NB4 (cell line): ENCODE results near the gene BACH1.

Source experiments
- DNase-seq: peaks from one replicate; pipeline ENCODE4 v3.0.0; 2010; ENCODE audit warnings: low read depth
- H3K4me3 ChIP-seq: one replicate; pipeline ENCODE4 v1.5.1; 2011; ENCODE audit warnings: mild to moderate bottlenecking, low read depth, low read length, moderate library complexity
- CTCF ChIP-seq: IDR thresholded peaks from one replicate; pipeline ENCODE4 v1.5.1; 2012; ENCODE audit warnings: low read depth, low read length
- MAX ChIP-seq: IDR thresholded peaks from 2 replicates; pipeline ENCODE4 v1.6.1; 2011; ENCODE audit warnings: low read depth, low read length
- MYC ChIP-seq: IDR thresholded peaks from 2 replicates; pipeline ENCODE4 v1.6.1; 2011; ENCODE audit warnings: low read depth, low read length
- POLR2A ChIP-seq: IDR thresholded peaks from 2 replicates; pipeline ENCODE4 v1.6.1; 2011; ENCODE audit warnings: mild to moderate bottlenecking; ENCODE audit not compliant: insufficient read length; ENCODE audit errors: extremely low read depth

Gene BACH1

DNA sequence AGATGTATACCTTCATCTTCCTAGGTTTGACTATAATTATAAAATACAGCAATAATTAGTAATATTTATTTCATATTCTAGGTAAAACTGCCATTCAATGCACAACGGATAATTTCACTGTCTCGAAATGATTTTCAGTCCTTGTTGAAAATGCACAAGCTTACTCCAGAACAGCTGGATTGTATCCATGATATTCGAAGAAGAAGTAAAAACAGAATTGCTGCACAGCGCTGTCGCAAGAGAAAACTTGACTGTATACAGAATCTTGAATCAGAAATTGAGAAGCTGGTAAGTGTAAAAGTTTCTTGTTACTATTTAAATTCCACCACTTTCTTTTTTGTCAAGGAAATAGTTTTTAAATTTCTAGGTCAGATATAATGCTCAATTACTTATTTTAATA lies 30.7 kb downstream of the BACH1 start:
- no peak for TF ChIP-seq MYC
- no peak for TF ChIP-seq CTCF
- TF ChIP-seq POLR2A, result no peak
- TF ChIP-seq MAX, result no peak
- no peak for DNase-seq
- H3K4me3 ChIP-seq, result no peak overlapping the region

DNA sequence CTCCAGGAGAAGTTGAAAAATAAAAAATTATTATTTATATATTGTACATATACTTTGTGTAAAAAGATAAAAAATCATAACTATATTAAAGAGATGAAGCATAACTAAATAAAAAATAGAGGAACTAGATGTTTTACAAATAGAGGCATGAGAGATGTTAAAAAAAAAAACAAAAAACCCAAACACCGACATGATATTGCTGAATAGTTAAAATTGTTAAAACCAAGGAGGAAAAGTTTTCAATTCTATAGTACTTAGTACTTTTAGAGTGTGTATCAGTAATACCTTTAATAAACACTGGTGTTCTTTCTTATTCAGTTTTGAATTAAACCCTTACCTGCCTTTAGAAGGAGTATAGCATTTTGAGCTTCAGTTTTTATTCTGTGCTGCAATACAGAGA lies 32.1 kb downstream of the BACH1 start:
- no peak overlapping the region for H3K4me3 ChIP-seq
- no peak for TF ChIP-seq POLR2A
- no peak for DNase-seq

GRCh38 chr21:29332461-29333362 lies 34.0 kb downstream of the BACH1 start:
- TF ChIP-seq CTCF, result no peak
- TF ChIP-seq MAX, result no peak
- no peak for TF ChIP-seq POLR2A
- TF ChIP-seq MYC, result no peak
- no peak overlapping the region for H3K4me3 ChIP-seq
- no peak for DNase-seq

DNA sequence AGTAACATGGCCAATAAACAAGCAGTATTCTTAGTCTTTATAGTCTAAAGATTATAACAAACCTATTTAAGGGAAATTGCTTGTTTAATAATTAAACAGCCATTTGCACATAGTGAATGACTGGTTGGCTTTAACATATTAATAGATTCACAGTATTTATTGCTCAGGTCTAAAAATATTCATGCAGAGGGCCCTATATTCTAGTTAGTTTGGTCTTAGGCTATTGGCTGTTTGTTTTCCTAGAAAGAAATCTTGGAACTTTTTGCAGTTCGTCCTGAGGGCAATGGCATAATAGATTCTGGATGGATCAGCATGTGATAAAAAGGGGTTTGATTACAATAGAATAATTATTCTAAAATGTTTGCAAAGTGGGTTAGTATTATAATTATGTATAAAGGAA lies 34.7 kb downstream of the BACH1 start:
- H3K4me3 ChIP-seq, result no peak overlapping the region
- TF ChIP-seq POLR2A (no peak), MAX (no peak), MYC (no peak)
- DNase-seq, result no peak

DNA sequence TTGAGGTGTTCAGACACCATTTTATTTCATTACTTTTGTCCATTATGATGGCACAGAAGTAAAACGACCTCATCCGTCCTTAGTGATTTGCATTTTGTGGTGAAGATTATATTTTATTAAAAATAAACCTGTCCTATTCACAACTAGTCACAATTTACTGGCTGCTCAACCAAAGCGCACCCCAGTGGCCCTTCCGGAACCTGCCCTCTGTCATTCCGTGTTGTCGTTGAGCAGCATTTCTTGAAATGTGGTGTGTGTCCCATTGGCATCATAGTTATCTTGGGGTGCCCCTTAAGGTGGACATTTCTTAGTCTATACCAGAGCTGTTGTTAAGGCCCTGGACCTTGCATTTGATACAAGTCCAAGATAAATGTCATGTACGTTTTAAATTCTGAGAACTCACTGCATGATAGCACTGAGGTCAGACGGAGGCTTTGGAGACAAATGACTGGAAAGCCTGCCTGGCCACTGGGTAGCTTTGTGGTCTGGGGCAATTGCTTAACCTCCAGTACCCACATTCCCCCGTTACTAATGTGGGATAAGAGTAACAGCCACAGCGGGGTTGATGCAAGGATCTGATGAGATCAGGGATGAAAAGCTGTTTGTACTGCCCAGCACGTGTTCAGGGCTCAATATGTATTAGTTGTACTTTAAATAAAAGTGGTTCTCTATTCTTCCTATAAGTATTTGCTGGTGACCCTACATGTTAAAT lies 36.2 kb downstream of the BACH1 start:
- no peak overlapping the region for H3K4me3 ChIP-seq
- TF ChIP-seq POLR2A, result no peak
- TF ChIP-seq CTCF, result no peak
- TF ChIP-seq MYC, result no peak
- TF ChIP-seq MAX, result peak; percentile 78
- DNase-seq, result peak; percentile 83

- no peak overlapping the region for H3K4me3 ChIP-seq
- TF ChIP-seq CTCF, result peak; percentile 7
- TF ChIP-seq MYC, result no peak
- DNase-seq, result peak; percentile 20
Measured at GRCh38 chr21:29335720-29336119, 37.0 kb downstream of the BACH1 start.
